ENCODE measurements around the gene BTBD19.

The BTBD19 gene

GRCh38 chr1:44862829-44863401 is 54.6 kb downstream of the BTBD19 start:
- no peak for DNase-seq
